T-helper 2 cell (primary cell): ENCODE data around the gene ATG5.

Experiments
- DNase-seq, 5 experiments: peaks; one replicate each; pipeline versions ENCODE4 v3.0.0 to v3.0.0-alpha.2; 2012 to 2022
- total RNA-seq, 2 donors: gene quantifications; one replicate each; lab custom pipeline; 2026; lab: John Stamatoyannopoulos, UW

ATG5 gene
- total RNA-seq, result 33.4 to 49.2 reads per million in 2 donors

- DNase-seq, result peak; percentile 96 to 100 (median 99)
These were observed at the start of gene ATG5 for GRCh38 chr6:106325336-106326178. TSS of gene ATG5 (minus strand) at chr6:106325760. CDS start at chr6:106316208, 9,552 bp downstream.

GRCh38 chr6:106373502-106374239, 48.1 kb upstream of the ATG5 start:
- DNase-seq, result no peak

- DNase-seq, result no peak
These were observed 47.4 kb upstream of the ATG5 start for GRCh38 chr6:106372838-106373501.

GRCh38 chr6:106370639-106371038, 45.1 kb upstream of the ATG5 start:
- DNase-seq, result no peak

- DNase-seq, result no peak
These were observed 44.2 kb upstream of the ATG5 start for GRCh38 chr6:106369739-106370138.

- DNase-seq, result no peak
These were observed 38.0 kb upstream of the ATG5 start for GRCh38 chr6:106363401-106364138.

GRCh38 chr6:106360989-106361430, 35.5 kb upstream of the ATG5 start:
- DNase-seq, result peak in 4 of 5 experiments; percentile 2 to 12 (median 8)

- peak; percentile 47 to 64 (median 54) for DNase-seq
These were observed 34.9 kb upstream of the ATG5 start, which contains the start of gene CRYBG1 for GRCh38 chr6:106360410-106360988. TSS of gene CRYBG1 (plus strand) at chr6:106360717. CDS start at chr6:106360909, 192 bp downstream.

- DNase-seq, result no peak
These were observed 34.4 kb upstream of the ATG5 start for GRCh38 chr6:106359959-106360409.

- DNase-seq, result no peak
These were observed 30.8 kb upstream of the ATG5 start for GRCh38 chr6:106356378-106356777.

- DNase-seq, result no peak
These were observed 21.7 kb upstream of the ATG5 start for GRCh38 chr6:106347219-106347618.

GRCh38 chr6:106339334-106340029, 13.9 kb upstream of the ATG5 start:
- DNase-seq, result peak in 4 of 5 experiments; percentile 7 to 66 (median 16)

GRCh38 chr6:106334646-106335448, 9.3 kb upstream of the ATG5 start:
- peak in 4 of 5 experiments; percentile 12 to 70 (median 36) for DNase-seq

GRCh38 chr6:106324726-106325335, 729 bp downstream of the ATG5 start:
- DNase-seq, result no peak

GRCh38 chr6:106321940-106322339, 3.6 kb downstream of the ATG5 start:
- DNase-seq, result no peak

- DNase-seq, result no peak
These were observed 6.7 kb downstream of the ATG5 start for GRCh38 chr6:106318851-106319250.

- DNase-seq, result no peak
These were observed 7.5 kb downstream of the ATG5 start for GRCh38 chr6:106318061-106318460.

- DNase-seq, result peak in 1 of 5 experiments; percentile 53
These were observed 9.2 kb downstream of the ATG5 start for GRCh38 chr6:106316375-106316766.

- peak in 1 of 5 experiments; percentile 34 for DNase-seq
These were observed 9.7 kb downstream of the ATG5 start for GRCh38 chr6:106315765-106316374.
